Measurements from ENCODE around the gene THRB. TPM values are rescaled to one million over a fixed set of nuclear protein-coding genes. Genes with fewer than 3 reads are reported as not detected.

THRB gene
- total RNA-seq, 2 experiments from 2014 or later, result not detected

GRCh38 chr3:24387493-24387892 lies 107.2 kb downstream of the THRB start:
- intact Hi-C loops (cut with micrococcal nuclease), result no loop called here
- ChIA-PET POLR2A (no interaction called here), CTCF (no interaction called here)
- H3K4me1 Mint-ChIP-seq (ENCODE audit: low read depth), result no peaks in the 10 kb centered on the region
- H3K27ac Mint-ChIP-seq, result no peak overlapping the region
- H3K36me3 Mint-ChIP-seq, result no peaks in the 10 kb centered on the region
- H3K4me3 Mint-ChIP-seq, result no peak overlapping the region
- no peak for DNase-seq
- H3K27me3 Mint-ChIP-seq, result no peaks in the 10 kb centered on the region
- H3K9me3 Mint-ChIP-seq, result no peaks in the 10 kb centered on the region

DNA sequence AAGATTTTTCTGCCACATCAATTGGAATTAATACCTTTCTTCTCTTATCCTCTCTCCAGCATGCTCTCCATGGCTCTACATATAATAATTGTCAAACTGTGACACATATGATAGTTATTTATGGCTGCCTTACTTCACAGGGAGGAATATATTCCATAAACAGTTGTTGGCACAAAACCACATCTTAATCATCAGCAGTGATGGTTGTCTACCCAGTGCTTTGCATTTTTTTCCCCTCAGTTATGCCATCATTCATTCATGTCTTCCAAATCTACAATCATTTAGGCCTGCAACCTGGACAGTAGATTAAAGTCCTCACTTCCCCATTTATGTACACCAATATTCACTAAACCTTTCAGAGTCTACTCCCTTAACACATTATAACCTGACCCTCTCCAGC lies 107.7 kb downstream of the THRB start:
- Mint-ChIP-seq H3K27ac (no peak overlapping the region), H3K4me3 (no peak overlapping the region), H3K36me3 (no peaks in the 10 kb centered on the region), H3K4me1 (ENCODE audit: low read depth) (no peaks in the 10 kb centered on the region), H3K9me3 (no peaks in the 10 kb centered on the region), H3K27me3 (no peaks in the 10 kb centered on the region)
- no peak for DNase-seq
- intact Hi-C loops (cut with micrococcal nuclease), result no loop called here
- POLR2A ChIA-PET, result no interaction called here
- CTCF ChIA-PET, result no interaction called here

DNA sequence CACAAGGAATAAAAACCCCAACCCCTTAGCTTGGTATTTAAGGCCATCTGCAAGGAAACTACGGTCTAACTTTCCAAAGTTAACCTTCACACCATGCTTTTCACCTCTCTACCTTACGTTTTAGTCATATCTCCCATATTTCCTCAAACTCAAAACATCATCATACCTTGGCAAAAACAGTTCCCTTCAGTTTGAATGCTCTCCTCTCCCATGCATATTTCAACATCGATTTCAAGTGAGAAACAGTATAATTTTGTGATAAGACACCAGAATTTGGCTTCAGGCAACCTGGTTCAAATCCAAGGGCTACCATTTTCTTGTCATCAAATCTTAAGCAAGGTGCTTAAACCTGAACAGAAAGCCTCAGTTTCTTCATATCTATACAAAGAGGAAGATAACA lies 108.2 kb downstream of the THRB start:
- no peak overlapping the region for H3K27ac Mint-ChIP-seq

GRCh38 chr3:24385012-24385615 lies 109.5 kb downstream of the THRB start:
- intact Hi-C loops (cut with micrococcal nuclease), result no loop called here
- H3K9me3 Mint-ChIP-seq, result no peaks in the 10 kb centered on the region
- no peak for DNase-seq
- no peak overlapping the region for H3K27ac Mint-ChIP-seq
- H3K27me3 Mint-ChIP-seq, result no peaks in the 10 kb centered on the region
- no peak overlapping the region for H3K4me3 Mint-ChIP-seq
- CTCF ChIA-PET, result no interaction called here
- POLR2A ChIA-PET, result no interaction called here
- no peaks in the 10 kb centered on the region for H3K4me1 Mint-ChIP-seq (ENCODE audit: low read depth)
- H3K36me3 Mint-ChIP-seq, result no peaks in the 10 kb centered on the region

More for the DNA sequence above, 108.2 kb downstream of the THRB start:
- Mint-ChIP-seq H3K4me3 (no peak overlapping the region), H3K4me1 (ENCODE audit: low read depth) (no peaks in the 10 kb centered on the region), H3K36me3 (no peaks in the 10 kb centered on the region), H3K9me3 (no peaks in the 10 kb centered on the region), H3K27me3 (no peaks in the 10 kb centered on the region)
- ChIA-PET CTCF (no interaction called here), POLR2A (no interaction called here)
- no peak for DNase-seq
- intact Hi-C loops (cut with micrococcal nuclease), result no loop called here

GRCh38 chr3:24382647-24383046 lies 112.0 kb downstream of the THRB start:
- CTCF ChIA-PET, result no interaction called here
- H3K9me3 Mint-ChIP-seq, result no peaks in the 10 kb centered on the region
- DNase-seq, result no peak
- H3K36me3 Mint-ChIP-seq, result no peaks in the 10 kb centered on the region
- intact Hi-C loops (cut with micrococcal nuclease), result no loop called here
- no peaks in the 10 kb centered on the region for H3K4me1 Mint-ChIP-seq (ENCODE audit: low read depth)
- POLR2A ChIA-PET, result no interaction called here
- H3K27ac Mint-ChIP-seq, result no peak overlapping the region
- H3K4me3 Mint-ChIP-seq, result no peak overlapping the region
- H3K27me3 Mint-ChIP-seq, result no peaks in the 10 kb centered on the region

DNA sequence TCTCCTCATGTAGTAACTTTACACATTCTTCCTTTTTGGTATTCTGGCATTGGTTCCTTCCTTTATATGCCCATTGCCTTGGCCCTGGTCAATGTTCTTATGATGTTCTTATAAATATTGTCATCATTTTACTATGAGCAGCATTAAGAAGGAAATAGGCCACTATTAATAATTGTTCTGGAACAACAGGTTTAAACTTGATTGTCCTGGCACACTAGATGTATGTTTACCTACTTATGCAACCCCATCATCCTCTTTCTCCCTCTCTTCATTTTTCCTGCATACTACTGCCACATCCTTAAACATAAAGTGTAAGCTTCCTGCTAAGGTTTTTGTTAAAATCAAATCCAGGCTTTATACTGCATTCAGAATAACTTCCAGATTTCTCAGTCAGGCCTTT lies 114.7 kb downstream of the THRB start:
- H3K9me3 Mint-ChIP-seq, result no peaks in the 10 kb centered on the region
- CTCF ChIA-PET, result no interaction called here
- no peak for DNase-seq
- no peaks in the 10 kb centered on the region for H3K4me1 Mint-ChIP-seq (ENCODE audit: low read depth)
- intact Hi-C loops (cut with micrococcal nuclease), result no loop called here
- H3K4me3 Mint-ChIP-seq, result no peak overlapping the region
- no peak overlapping the region for H3K27ac Mint-ChIP-seq
- no peaks in the 10 kb centered on the region for H3K27me3 Mint-ChIP-seq
- no peaks in the 10 kb centered on the region for H3K36me3 Mint-ChIP-seq
- POLR2A ChIA-PET, result no interaction called here

GRCh38 chr3:24378313-24378712 lies 116.3 kb downstream of the THRB start:
- POLR2A ChIA-PET, result no interaction called here
- Mint-ChIP-seq H3K4me1 (ENCODE audit: low read depth) (no peaks in the 10 kb centered on the region), H3K4me3 (no peak overlapping the region), H3K27me3 (no peaks in the 10 kb centered on the region), H3K36me3 (no peaks in the 10 kb centered on the region), H3K27ac (no peak overlapping the region), H3K9me3 (no peaks in the 10 kb centered on the region)
- CTCF ChIA-PET, result no interaction called here
- intact Hi-C loops (cut with micrococcal nuclease), result no loop called here
- DNase-seq, result no peak

- ChIA-PET POLR2A (no interaction called here), CTCF (no interaction called here)
- no peak for DNase-seq
- Mint-ChIP-seq H3K9me3 (no peaks in the 10 kb centered on the region), H3K4me1 (ENCODE audit: low read depth) (no peaks in the 10 kb centered on the region), H3K27ac (no peak overlapping the region), H3K36me3 (no peaks in the 10 kb centered on the region), H3K27me3 (no peaks in the 10 kb centered on the region), H3K4me3 (no peak overlapping the region)
- intact Hi-C loops (cut with micrococcal nuclease), result no loop called here
Measured at GRCh38 chr3:24377218-24377993, 117.2 kb downstream of the THRB start.

- ChIA-PET POLR2A (no interaction called here), CTCF (no interaction called here)
- Mint-ChIP-seq H3K27ac (no peak overlapping the region), H3K27me3 (no peaks in the 10 kb centered on the region), H3K4me3 (no peak overlapping the region), H3K9me3 (no peaks in the 10 kb centered on the region), H3K36me3 (no peaks in the 10 kb centered on the region), H3K4me1 (ENCODE audit: low read depth) (no peaks in the 10 kb centered on the region)
- DNase-seq, result no peak
- intact Hi-C loops (cut with micrococcal nuclease), result no loop called here
Measured at GRCh38 chr3:24375947-24376384, 118.7 kb downstream of the THRB start.

DNA sequence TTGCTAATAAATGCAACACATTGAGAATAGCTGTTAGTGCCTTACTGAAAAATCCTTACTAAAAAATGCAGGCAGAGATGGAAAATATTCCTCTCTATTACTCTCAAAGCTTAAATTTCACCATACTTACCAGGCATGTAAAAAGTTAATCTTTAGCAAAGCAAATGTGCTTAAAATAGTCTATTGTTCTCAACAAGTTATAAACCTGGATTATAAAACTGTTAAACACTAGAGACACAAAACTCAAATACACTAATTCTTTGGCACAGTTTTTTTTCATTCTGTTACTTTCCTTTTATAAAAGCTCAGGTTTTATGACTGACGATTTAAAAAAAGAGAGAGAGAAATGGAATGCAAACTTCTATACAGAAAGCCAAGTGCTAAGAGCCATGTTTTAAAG lies 119.8 kb downstream of the THRB start:
- POLR2A ChIA-PET, result no interaction called here
- Mint-ChIP-seq H3K27me3 (no peaks in the 10 kb centered on the region), H3K9me3 (no peaks in the 10 kb centered on the region), H3K36me3 (no peaks in the 10 kb centered on the region), H3K27ac (no peak overlapping the region), H3K4me3 (no peak overlapping the region), H3K4me1 (ENCODE audit: low read depth) (no peaks in the 10 kb centered on the region)
- no peak for DNase-seq
- CTCF ChIA-PET, result no interaction called here
- intact Hi-C loops (cut with micrococcal nuclease), result no loop called here

DNA sequence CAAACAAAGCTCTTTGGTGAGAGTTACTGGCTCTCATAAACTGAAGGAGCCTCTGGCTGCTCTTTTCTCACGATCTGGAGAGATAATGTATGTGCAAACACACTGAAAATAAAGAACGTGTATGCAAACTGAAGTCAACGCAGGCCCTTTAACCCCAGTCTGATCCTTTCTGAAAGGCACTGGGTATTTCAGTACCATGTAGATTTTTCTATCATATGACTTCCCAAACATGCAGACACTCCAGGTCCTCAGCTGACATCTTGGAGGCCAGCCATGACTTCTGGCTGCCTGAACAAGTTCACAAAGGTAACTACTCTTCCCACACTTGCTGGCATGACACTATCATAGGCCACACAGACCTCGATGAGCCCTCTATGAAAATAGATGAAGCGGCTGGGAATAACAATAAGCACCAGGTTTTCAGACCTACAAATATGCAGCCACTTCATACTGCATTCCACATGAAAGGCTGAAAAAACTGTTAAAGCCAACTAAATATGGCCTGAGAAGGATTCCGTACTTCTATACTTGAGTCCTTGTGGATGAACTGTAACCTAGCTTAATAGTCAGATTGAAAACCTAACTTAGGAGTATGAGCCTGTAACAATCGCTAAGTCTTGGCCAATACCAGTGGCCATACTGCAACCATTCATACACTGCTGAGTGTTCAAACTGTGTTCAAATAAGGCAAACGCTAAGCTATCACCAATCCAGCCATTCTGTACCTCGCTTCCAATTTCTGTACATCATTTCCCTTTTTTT lies 121.3 kb downstream of the THRB start:
- POLR2A ChIA-PET, result no interaction called here

GRCh38 chr3:24372559-24373197 lies 122.0 kb downstream of the THRB start:
- Mint-ChIP-seq H3K27me3 (no peaks in the 10 kb centered on the region), H3K4me3 (no peak overlapping the region), H3K4me1 (ENCODE audit: low read depth) (no peaks in the 10 kb centered on the region), H3K27ac (no peak overlapping the region), H3K36me3 (no peaks in the 10 kb centered on the region), H3K9me3 (no peaks in the 10 kb centered on the region)
- ChIA-PET POLR2A (no interaction called here), CTCF (no interaction called here)
- no peak for DNase-seq
- intact Hi-C loops (cut with micrococcal nuclease), result no loop called here

More for the DNA sequence above, 121.3 kb downstream of the THRB start:
- no peak overlapping the region for H3K4me3 Mint-ChIP-seq
- no peaks in the 10 kb centered on the region for H3K27me3 Mint-ChIP-seq
- DNase-seq, result no peak
- no peak overlapping the region for H3K27ac Mint-ChIP-seq
- no peaks in the 10 kb centered on the region for H3K4me1 Mint-ChIP-seq (ENCODE audit: low read depth)
- H3K36me3 Mint-ChIP-seq, result no peaks in the 10 kb centered on the region
- CTCF ChIA-PET, result no interaction called here
- no peaks in the 10 kb centered on the region for H3K9me3 Mint-ChIP-seq
- intact Hi-C loops (cut with micrococcal nuclease), result no loop called here
